ENCODE results near the gene LYRM4. TPM values are rescaled to one million over a fixed set of nuclear protein-coding genes. Genes with fewer than 3 reads are reported as not detected.

Gene LYRM4
- total and polyA plus RNA-seq, 9 of the 15 experiments (the other 6 are each of a cell fraction or from before 2014, with no cell fraction given), result 24.2 to 69.4 (median 41.8) TPM

DNA sequence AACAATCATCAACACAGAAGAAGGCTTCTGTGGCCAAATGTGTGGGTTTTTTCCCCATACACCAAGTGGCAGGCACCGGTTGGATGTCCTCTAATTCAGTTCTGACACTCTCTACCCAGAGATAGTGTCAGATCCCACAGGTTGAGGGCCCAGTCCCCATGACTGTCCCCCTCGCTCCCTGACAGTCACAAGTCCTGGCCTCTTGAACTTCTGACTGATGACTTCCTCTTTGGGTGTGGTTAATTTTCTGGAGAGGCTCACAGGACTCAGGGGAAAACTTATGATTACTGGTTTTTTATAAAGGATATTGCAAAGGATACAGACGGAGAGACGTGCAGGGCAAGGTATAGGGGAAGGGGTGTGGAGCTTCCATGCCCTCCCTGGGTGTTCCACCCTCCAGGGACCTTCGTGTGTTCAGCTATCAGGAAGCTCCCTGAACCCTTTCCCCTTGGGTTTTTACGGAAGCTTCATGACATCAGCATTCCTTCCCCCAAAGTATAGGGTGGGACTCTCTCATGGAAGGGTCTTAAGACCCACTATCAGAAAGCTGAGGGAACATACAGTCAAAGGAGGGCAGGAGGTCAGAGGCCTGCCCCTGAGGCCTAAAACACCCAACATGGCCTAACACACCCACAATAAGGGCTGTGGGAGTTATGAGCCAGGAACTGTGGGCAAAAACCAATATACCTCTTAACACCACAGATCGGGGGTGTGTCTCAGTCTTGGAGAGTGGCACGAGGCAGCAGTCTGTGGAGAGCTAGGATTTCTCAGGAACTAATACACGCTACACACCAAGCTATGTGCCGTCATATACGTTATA, 33.9 kb upstream of the LYRM4 start (continued):
- TF ChIP-seq, protein P1, sequence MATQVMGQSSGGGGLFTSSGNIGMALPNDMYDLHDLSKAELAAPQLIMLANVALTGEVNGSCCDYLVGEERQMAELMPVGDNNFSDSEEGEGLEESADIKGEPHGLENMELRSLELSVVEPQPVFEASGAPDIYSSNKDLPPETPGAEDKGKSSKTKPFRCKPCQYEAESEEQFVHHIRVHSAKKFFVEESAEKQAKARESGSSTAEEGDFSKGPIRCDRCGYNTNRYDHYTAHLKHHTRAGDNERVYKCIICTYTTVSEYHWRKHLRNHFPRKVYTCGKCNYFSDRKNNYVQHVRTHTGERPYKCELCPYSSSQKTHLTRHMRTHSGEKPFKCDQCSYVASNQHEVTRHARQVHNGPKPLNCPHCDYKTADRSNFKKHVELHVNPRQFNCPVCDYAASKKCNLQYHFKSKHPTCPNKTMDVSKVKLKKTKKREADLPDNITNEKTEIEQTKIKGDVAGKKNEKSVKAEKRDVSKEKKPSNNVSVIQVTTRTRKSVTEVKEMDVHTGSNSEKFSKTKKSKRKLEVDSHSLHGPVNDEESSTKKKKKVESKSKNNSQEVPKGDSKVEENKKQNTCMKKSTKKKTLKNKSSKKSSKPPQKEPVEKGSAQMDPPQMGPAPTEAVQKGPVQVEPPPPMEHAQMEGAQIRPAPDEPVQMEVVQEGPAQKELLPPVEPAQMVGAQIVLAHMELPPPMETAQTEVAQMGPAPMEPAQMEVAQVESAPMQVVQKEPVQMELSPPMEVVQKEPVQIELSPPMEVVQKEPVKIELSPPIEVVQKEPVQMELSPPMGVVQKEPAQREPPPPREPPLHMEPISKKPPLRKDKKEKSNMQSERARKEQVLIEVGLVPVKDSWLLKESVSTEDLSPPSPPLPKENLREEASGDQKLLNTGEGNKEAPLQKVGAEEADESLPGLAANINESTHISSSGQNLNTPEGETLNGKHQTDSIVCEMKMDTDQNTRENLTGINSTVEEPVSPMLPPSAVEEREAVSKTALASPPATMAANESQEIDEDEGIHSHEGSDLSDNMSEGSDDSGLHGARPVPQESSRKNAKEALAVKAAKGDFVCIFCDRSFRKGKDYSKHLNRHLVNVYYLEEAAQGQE (IDR thresholded peaks at IDR 0.05; ENCODE audit: borderline replicate concordance), result no peak
- TF ChIP-seq, protein P1 (CRISPR knock-in tag; IDR thresholded peaks at IDR 0.05; ENCODE audit: low read depth), result 0 out of 2 replicates have a peak, but pooled peaks have one; percentile 15
- TF ChIP-seq NUFIP1 (IDR thresholded peaks at IDR 0.05; ENCODE audit: partially characterized antibody) (no peak), RBM34 (IDR thresholded peaks at IDR 0.05; ENCODE audit: borderline replicate concordance, insufficient read depth, low read length) (no peak), ZNF212 (CRISPR knock-in tag; IDR thresholded peaks at IDR 0.05) (no peak), MEF2D (tag; conservative IDR thresholded peaks at IDR 0.05; ENCODE audit: low read depth) (peak; percentile 40; the same call in 1 of the 2 replicates), U2AF1 (optimal IDR thresholded peaks at IDR 0.05; ENCODE audit: low read depth, low read length) (no peak), CREM (IDR thresholded peaks at IDR 0.05; ENCODE audit: low read depth) (peak; percentile 30; the same call in 1 of the 2 replicates), FOSL1 (tag; conservative IDR thresholded peaks at IDR 0.05) (peak; percentile 39), ZNF584 (CRISPR knock-in tag; IDR thresholded peaks at IDR 0.05; ENCODE audit: low read depth) (0 out of 2 replicates have a peak, but pooled peaks have one; percentile 71)
- TF ChIP-seq, protein P2, sequence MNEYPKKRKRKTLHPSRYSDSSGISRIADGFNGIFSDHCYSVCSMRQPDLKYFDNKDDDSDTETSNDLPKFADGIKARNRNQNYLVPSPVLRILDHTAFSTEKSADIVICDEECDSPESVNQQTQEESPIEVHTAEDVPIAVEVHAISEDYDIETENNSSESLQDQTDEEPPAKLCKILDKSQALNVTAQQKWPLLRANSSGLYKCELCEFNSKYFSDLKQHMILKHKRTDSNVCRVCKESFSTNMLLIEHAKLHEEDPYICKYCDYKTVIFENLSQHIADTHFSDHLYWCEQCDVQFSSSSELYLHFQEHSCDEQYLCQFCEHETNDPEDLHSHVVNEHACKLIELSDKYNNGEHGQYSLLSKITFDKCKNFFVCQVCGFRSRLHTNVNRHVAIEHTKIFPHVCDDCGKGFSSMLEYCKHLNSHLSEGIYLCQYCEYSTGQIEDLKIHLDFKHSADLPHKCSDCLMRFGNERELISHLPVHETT (CRISPR knock-in tag; conservative IDR thresholded peaks at IDR 0.05 in 1 of 2, IDR thresholded peaks at IDR 0.05 in 1 of 2), result peak in 1 of 2 experiments; percentile 63; a peak in 1 of 4 replicates
- TF ChIP-seq, protein P3, sequence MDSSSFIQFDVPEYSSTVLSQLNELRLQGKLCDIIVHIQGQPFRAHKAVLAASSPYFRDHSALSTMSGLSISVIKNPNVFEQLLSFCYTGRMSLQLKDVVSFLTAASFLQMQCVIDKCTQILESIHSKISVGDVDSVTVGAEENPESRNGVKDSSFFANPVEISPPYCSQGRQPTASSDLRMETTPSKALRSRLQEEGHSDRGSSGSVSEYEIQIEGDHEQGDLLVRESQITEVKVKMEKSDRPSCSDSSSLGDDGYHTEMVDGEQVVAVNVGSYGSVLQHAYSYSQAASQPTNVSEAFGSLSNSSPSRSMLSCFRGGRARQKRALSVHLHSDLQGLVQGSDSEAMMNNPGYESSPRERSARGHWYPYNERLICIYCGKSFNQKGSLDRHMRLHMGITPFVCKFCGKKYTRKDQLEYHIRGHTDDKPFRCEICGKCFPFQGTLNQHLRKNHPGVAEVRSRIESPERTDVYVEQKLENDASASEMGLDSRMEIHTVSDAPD (CRISPR knock-in tag; IDR thresholded peaks at IDR 0.05), result no peak
- TF ChIP-seq, protein P4, sequence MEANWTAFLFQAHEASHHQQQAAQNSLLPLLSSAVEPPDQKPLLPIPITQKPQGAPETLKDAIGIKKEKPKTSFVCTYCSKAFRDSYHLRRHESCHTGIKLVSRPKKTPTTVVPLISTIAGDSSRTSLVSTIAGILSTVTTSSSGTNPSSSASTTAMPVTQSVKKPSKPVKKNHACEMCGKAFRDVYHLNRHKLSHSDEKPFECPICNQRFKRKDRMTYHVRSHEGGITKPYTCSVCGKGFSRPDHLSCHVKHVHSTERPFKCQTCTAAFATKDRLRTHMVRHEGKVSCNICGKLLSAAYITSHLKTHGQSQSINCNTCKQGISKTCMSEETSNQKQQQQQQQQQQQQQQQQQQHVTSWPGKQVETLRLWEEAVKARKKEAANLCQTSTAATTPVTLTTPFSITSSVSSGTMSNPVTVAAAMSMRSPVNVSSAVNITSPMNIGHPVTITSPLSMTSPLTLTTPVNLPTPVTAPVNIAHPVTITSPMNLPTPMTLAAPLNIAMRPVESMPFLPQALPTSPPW (CRISPR knock-in tag; IDR thresholded peaks at IDR 0.05), result peak; percentile 31; the same call in 1 of the 2 replicates

Measured in K562 (cell line).